ENCODE results near the gene TTC3. TPM values are rescaled to one million over a fixed set of nuclear protein-coding genes. Genes with fewer than 3 reads are reported as not detected.
A peak's percentile ranks its signal among the peaks of the same experiment; 100 is the strongest.

TTC3 gene
- total and polyA plus RNA-seq, 9 of the 15 experiments (the other 6 are each of a cell fraction or from before 2014, with no cell fraction given), result 17.5 to 92.0 (median 59.5) TPM

- TF ChIP-seq ARID3B (CRISPR knock-in tag; IDR thresholded peaks at IDR 0.05; ENCODE audit: borderline replicate concordance), result no peak
- TF ChIP-seq ZNF384 (IDR thresholded peaks at IDR 0.05; ENCODE audit: low read depth, low read length), result no peak
- TF ChIP-seq DLX4 (CRISPR knock-in tag; IDR thresholded peaks at IDR 0.05), result no peak
- TF ChIP-seq GTF2E2 (tag; IDR thresholded peaks at IDR 0.05), result peak; percentile 93
- no peak for TF ChIP-seq HDAC2 (IDR thresholded peaks at IDR 0.05)
- peak; percentile 56 for TF ChIP-seq MYC (IDR thresholded peaks at IDR 0.05; ENCODE audit: low read depth, low read length)
- TF ChIP-seq MYC (CRISPR knock-in tag; IDR thresholded peaks at IDR 0.05; ENCODE audit: borderline replicate concordance, low read depth), result 0 out of 2 replicates have a peak, but pooled peaks have one; percentile 69
- TF ChIP-seq RERE (CRISPR knock-in tag; IDR thresholded peaks at IDR 0.05; ENCODE audit: borderline replicate concordance), result no peak
- no peak for TF ChIP-seq ZNF75A (CRISPR knock-in tag; IDR thresholded peaks at IDR 0.05)
- no peak for TF ChIP-seq HOMEZ (CRISPR knock-in tag; IDR thresholded peaks at IDR 0.05)
- no peak for TF ChIP-seq KAT8 (IDR thresholded peaks at IDR 0.05; ENCODE audit: low read depth)
- TF ChIP-seq TAF7 (tag; IDR thresholded peaks at IDR 0.05), result no peak; the same call in 1 of the 2 replicates
- no peak for TF ChIP-seq ZNF239 (CRISPR knock-in tag; IDR thresholded peaks at IDR 0.05)
- no peak for TF ChIP-seq CREB3L1 (IDR thresholded peaks at IDR 0.05; ENCODE audit: borderline replicate concordance, low read depth)
- peak; percentile 93 for TF ChIP-seq ZNF511 (CRISPR knock-in tag; IDR thresholded peaks at IDR 0.05)
- TF ChIP-seq FOXK2 (conservative IDR thresholded peaks at IDR 0.05 in 1 of 2, IDR thresholded peaks at IDR 0.05 in 1 of 2; ENCODE audit: low read depth in 2 of 2), result no peak
Observed at GRCh38 chr21:37072274-37072987, 623 bp upstream of the TTC3 start (continued).
